PC-3 (cell line): ENCODE measurements around the gene TRABD2B. TPM values are rescaled to one million over a fixed set of nuclear protein-coding genes. Genes with fewer than 3 reads are reported as not detected.

Source experiments
- ATAC-seq: fragments of 200-7000 bp; cut with Tn5 transposase; 2 replicates; pipeline ENCODE4 v1.9.1; 2020; ENCODE audit warnings: mild to moderate bottlenecking, moderate library complexity
- BruUV-seq: library from RNA; stranded (reverse); fragments of 400-500 nt; replicated peaks from 2 replicates; lab custom pipeline; 2021; lab: Mats Ljungman, UMichigan
- CTCF ChIA-PET: fragments of 300-600 bp; sonication (Branson Sonifier 250); formaldehyde crosslinking; loops from one replicate; lab custom pipeline; 2022; ENCODE audit warnings: antibody characterized with exemption; lab: Charles Lee
- POLR2A ChIA-PET: fragments of 300-600 bp; sonication (Branson Sonifier 250); formaldehyde crosslinking; loops from one replicate; lab custom pipeline; 2022; ENCODE audit warnings: antibody characterized with exemption; ENCODE audit not compliant: unreplicated experiment; lab: Charles Lee
- DNase-seq: peaks from one replicate; pipeline ENCODE4 v3.0.0-alpha.2; 2015
- H2AFZ ChIP-seq: fragments of 300-600 bp; sonication (generic); 2 replicates; pipeline ENCODE4 v1.6.0; 2016; ENCODE audit warnings: antibody characterized with exemption, low read length
- H3F3A ChIP-seq: fragments of 300-600 bp; sonication (generic); one replicate; pipeline ENCODE4 v1.6.0; 2017; ENCODE audit warnings: antibody characterized with exemption, low read length, control low read depth, mild to moderate bottlenecking; ENCODE audit not compliant: unreplicated experiment
- H3K27ac ChIP-seq: fragments of 300-600 bp; sonication (generic); 2 replicates; pipeline ENCODE4 v1.5.1; 2016; ENCODE audit warnings: mild to moderate bottlenecking, low read length
- H3K27me3 ChIP-seq: fragments of 300-600 bp; sonication (generic); 2 replicates; pipeline ENCODE4 v1.6.1; 2016; ENCODE audit warnings: low read length, mixed read lengths
- H3K36me3 ChIP-seq: fragments of 300-600 bp; sonication (generic); 2 replicates; pipeline ENCODE4 v1.6.1; 2016; ENCODE audit warnings: low read depth, mixed run types, low read length, mixed read lengths
- H3K4me1 ChIP-seq: fragments of 300-600 bp; sonication (generic); 2 replicates; pipeline ENCODE4 v1.5.1; 2016; ENCODE audit warnings: low read length; ENCODE audit not compliant: insufficient read depth
- H3K4me2 ChIP-seq: fragments of 300-600 bp; sonication (generic); 2 replicates; pipeline ENCODE4 v1.6.0; 2016; ENCODE audit warnings: low read length
- H3K4me3 ChIP-seq: fragments of 300-600 bp; sonication (generic); 2 replicates; pipeline ENCODE4 v1.5.1; 2016; ENCODE audit warnings: mild to moderate bottlenecking, low read length, mixed read lengths
- H3K79me2 ChIP-seq: fragments of 300-600 bp; sonication (generic); 2 replicates; pipeline ENCODE4 v1.6.1; 2017; ENCODE audit warnings: low read length, mixed read lengths
- H3K9ac ChIP-seq: fragments of 300-600 bp; sonication (generic); 2 replicates; pipeline ENCODE4 v1.6.0; 2016; ENCODE audit warnings: mild to moderate bottlenecking, low read length
- H3K9me2 ChIP-seq: fragments of 300-600 bp; sonication (generic); replicated peaks from 2 replicates; pipeline ENCODE4 v1.6.1; 2016; ENCODE audit warnings: mixed run types, low read length, mixed read lengths
- H3K9me3 ChIP-seq: fragments of 300-600 bp; sonication (generic); 2 replicates; pipeline ENCODE4 v1.6.1; 2016; ENCODE audit warnings: low read length, mixed read lengths
- H4K20me1 ChIP-seq: fragments of 300-600 bp; sonication (generic); 2 replicates; pipeline ENCODE4 v1.6.1; 2016; ENCODE audit warnings: low read length, mixed read lengths
- CTCF ChIP-seq: fragments of 300-600 bp; sonication (generic); conservative IDR thresholded peaks from 2 replicates; pipeline ENCODE4 v1.5.1; 2017; ENCODE audit warnings: antibody characterized with exemption, low read depth, mild to moderate bottlenecking, low read length
- EZH2 ChIP-seq: fragments of 300-600 bp; sonication (generic); IDR thresholded peaks from one replicate; pipeline ENCODE4 v1.6.1; 2017; ENCODE audit warnings: antibody characterized with exemption, mild to moderate bottlenecking, low read length; ENCODE audit not compliant: unreplicated experiment
- EZH2phosphoT487 ChIP-seq: fragments of 300-600 bp; sonication (generic); IDR thresholded peaks from 2 replicates; pipeline ENCODE4 v1.6.1; 2018; ENCODE audit warnings: mild to moderate bottlenecking, antibody characterized with exemption, low read length, borderline replicate concordance
- intact Hi-C: fragments of 100-400 bp; cut with micrococcal nuclease; formaldehyde crosslinking; loops from 2 replicates; pipeline ENCODE4 v1.9.0; 2023
- total RNA-seq: library from RNA; depleted of rRNA; stranded (reverse); fragments of >200 nt; gene quantifications from 2 replicates; pipeline ENCODE4 v1.2.3, GENCODE V29; 2014

The TRABD2B gene
- total RNA-seq, 1 experiment from 2014 or later: 0.44 TPM

- no peaks in the 10 kb centered on the region for H3K27me3 ChIP-seq
- no peak for TF ChIP-seq EZH2phosphoT487
- no peak for TF ChIP-seq CTCF
- no peak for TF ChIP-seq EZH2
- no peak overlapping the region for H3K4me2 ChIP-seq
- H3K9me2 ChIP-seq: no peaks in the 10 kb centered on the region
- H4K20me1 ChIP-seq: no peaks in the 10 kb centered on the region
- no peak overlapping the region for H3K27ac ChIP-seq
- no peaks in the 10 kb centered on the region for H3K9me3 ChIP-seq
- no peak overlapping the region for H2AFZ ChIP-seq
- POLR2A ChIA-PET: no interaction called here
- no peak overlapping the region for H3K4me3 ChIP-seq
- no peaks in the 10 kb centered on the region for H3F3A ChIP-seq
- intact Hi-C loops: no loop called here
- H3K9ac ChIP-seq: no peak overlapping the region
- no peaks in the 10 kb centered on the region for H3K79me2 ChIP-seq
- BruUV-seq: no TSS peak
- CTCF ChIA-PET: no interaction called here
- ATAC-seq: no peak
- no peaks in the 10 kb centered on the region for H3K4me1 ChIP-seq
- no peak for DNase-seq
- H3K36me3 ChIP-seq: no peaks in the 10 kb centered on the region
Measured at GRCh38 chr1:47852006-47852718, 145.0 kb downstream of the TRABD2B start.

- ChIA-PET CTCF (no interaction called here), POLR2A (no interaction called here)
- Histone ChIP-seq H3K36me3 (no peaks in the 10 kb centered on the region), H3K27ac (no peak overlapping the region), H3F3A (no peaks in the 10 kb centered on the region), H3K9ac (no peak overlapping the region), H3K79me2 (no peaks in the 10 kb centered on the region), H3K9me2 (no peaks in the 10 kb centered on the region), H2AFZ (no peak overlapping the region), H4K20me1 (no peaks in the 10 kb centered on the region), H3K27me3 (no peaks in the 10 kb centered on the region), H3K4me1 (no peaks in the 10 kb centered on the region), H3K9me3 (no peaks in the 10 kb centered on the region), H3K4me2 (no peak overlapping the region), H3K4me3 (no peak overlapping the region)
- no peak for TF ChIP-seq EZH2
- no peak for TF ChIP-seq EZH2phosphoT487
- TF ChIP-seq CTCF: no peak
- no TSS peak for BruUV-seq
- DNase-seq (no peak), ATAC-seq (no peak)
- intact Hi-C loops: no loop called here
Measured at GRCh38 chr1:47850451-47850850, 146.7 kb downstream of the TRABD2B start.

GRCh38 chr1:47849591-47850261 lies 147.5 kb downstream of the TRABD2B start:
- intact Hi-C loops: no loop called here
- Histone ChIP-seq H3K9me3 (no peaks in the 10 kb centered on the region), H3K4me3 (no peak overlapping the region), H3F3A (no peaks in the 10 kb centered on the region), H3K36me3 (no peaks in the 10 kb centered on the region), H3K27ac (no peak overlapping the region), H3K27me3 (no peaks in the 10 kb centered on the region), H2AFZ (no peak overlapping the region), H3K9ac (no peak overlapping the region), H4K20me1 (no peaks in the 10 kb centered on the region), H3K9me2 (no peaks in the 10 kb centered on the region), H3K4me2 (no peak overlapping the region), H3K4me1 (no peaks in the 10 kb centered on the region), H3K79me2 (no peaks in the 10 kb centered on the region)
- TF ChIP-seq EZH2phosphoT487 (no peak), EZH2 (no peak), CTCF (no peak)
- ChIA-PET CTCF (no interaction called here), POLR2A (no interaction called here)
- DNase-seq: no peak
- BruUV-seq: no TSS peak
- ATAC-seq: no peak
